Esophagus squamous epithelium (tissue), 5 donors: ENCODE measurements around the gene CPNE7. TPM values are rescaled to one million over a fixed set of nuclear protein-coding genes. Genes with fewer than 3 reads are reported as not detected.

Experiments used
- DNase-seq: peaks from one replicate; lab custom pipeline; 2025; lab: John Stamatoyannopoulos, UW
- H3K27ac ChIP-seq, 4 donors: fragments of 200-600 bp; sonication (generic); one replicate each; pipeline ENCODE4 v1.5.1; 2016 to 2019; ENCODE audit warnings: mild to moderate bottlenecking in 1 of 4
- H3K27me3 ChIP-seq, 4 donors: fragments of 200-600 bp; sonication (generic); 1 replicate in 3 of 4; 2 replicates in 1 of 4; pipeline versions ENCODE4 v1.5.1 to v1.6.0; 2017 to 2021; ENCODE audit warnings: antibody characterized with exemption in 1 of 4
- H3K36me3 ChIP-seq, 3 donors: fragments of 200-600 bp; sonication (generic); one replicate each; pipeline ENCODE4 v1.5.1; 2016 to 2019
- H3K4me1 ChIP-seq, 3 donors: fragments of 200-600 bp; sonication (generic); one replicate each; pipeline ENCODE4 v1.5.1; 2017 to 2019
- H3K4me3 ChIP-seq, 4 donors: fragments of 200-600 bp; sonication (generic); 1 replicate in 3 of 4; 2 replicates in 1 of 4; pipeline ENCODE4 v1.5.1; 2016 to 2019; ENCODE audit warnings: mild to moderate bottlenecking in 2 of 4, moderate library complexity in 1 of 4
- H3K9me3 ChIP-seq, 3 donors: fragments of 200-600 bp; sonication (generic); one replicate each; pipeline ENCODE4 v1.5.1; 2016 to 2019
- POLR2A ChIP-seq, 4 donors: fragments of 450-650 bp; IDR thresholded peaks; one replicate each; pipeline ENCODE4 v1.6.1; 2017; ENCODE audit warnings: antibody characterized with exemption in 4 of 4, mild to moderate bottlenecking in 4 of 4, moderate library complexity in 3 of 4
- whole genome bisulfite sequencing, 2 donors: methylation state at CpG; one replicate each; pipeline ENCODE4 v1.1.5; 2018; 5-methylcytosine and 5-hydroxymethylcytosine counted together
- intact Hi-C: fragments of 100-400 bp; cut with DNase I; formaldehyde crosslinking; loops from one replicate; pipeline ENCODE4 v1.15.0; 2022
- total RNA-seq, 4 donors: library from RNA; depleted of rRNA; stranded (reverse); fragments of >200 nt; gene quantifications; one replicate each; pipeline ENCODE4 v1.1.0, GENCODE V29; 2016
- TF ChIP-seq, protein P1 (sequence below), 6 experiments: fragments of 450-650 bp in 4 of 6; fragments of 200-600 bp in 2 of 6; sonication (generic) in 2 of 6; IDR thresholded peaks; one replicate each; pipeline ENCODE4 v1.5.1; 2016 to 2019; ENCODE audit warnings: antibody characterized with exemption in 6 of 6, mild to moderate bottlenecking in 4 of 6, moderate library complexity in 4 of 6
- donor health status: DM: yes; HTN: yes; CAD: no.

The CPNE7 gene
- total RNA-seq, 4 donors from 2014 or later = 0.45 to 2.9 (median 2.1) TPM

DNA sequence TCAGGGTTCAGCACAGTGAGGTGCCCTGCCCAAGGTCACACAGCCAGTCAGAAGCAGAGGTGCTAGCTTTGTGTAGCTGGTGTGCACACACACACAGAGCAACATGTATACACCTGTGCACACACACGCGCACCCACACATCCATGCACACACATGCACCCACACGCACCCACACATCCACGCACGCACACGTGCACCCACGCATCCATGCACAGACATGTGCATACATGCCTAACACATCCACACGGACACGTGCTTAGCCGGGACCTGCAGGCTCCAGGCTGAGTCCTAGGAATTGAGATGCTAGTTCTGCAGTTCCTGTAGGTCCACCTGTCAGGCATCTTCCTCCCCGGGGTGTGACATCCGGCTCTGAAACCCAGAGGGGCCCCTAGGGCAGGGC, 24.9 kb downstream of the CPNE7 start:
- peaks cover 0 to 20% (median 0%) of the 10 kb centered on the region in 4 donors for H3K27me3 ChIP-seq
- peaks cover 17 to 37% (median 31%) of the 10 kb centered on the region in 3 donors for H3K4me1 ChIP-seq
- no peak for TF ChIP-seq POLR2A (IDR thresholded peaks at IDR 0.05)
- TF ChIP-seq, protein P1, sequence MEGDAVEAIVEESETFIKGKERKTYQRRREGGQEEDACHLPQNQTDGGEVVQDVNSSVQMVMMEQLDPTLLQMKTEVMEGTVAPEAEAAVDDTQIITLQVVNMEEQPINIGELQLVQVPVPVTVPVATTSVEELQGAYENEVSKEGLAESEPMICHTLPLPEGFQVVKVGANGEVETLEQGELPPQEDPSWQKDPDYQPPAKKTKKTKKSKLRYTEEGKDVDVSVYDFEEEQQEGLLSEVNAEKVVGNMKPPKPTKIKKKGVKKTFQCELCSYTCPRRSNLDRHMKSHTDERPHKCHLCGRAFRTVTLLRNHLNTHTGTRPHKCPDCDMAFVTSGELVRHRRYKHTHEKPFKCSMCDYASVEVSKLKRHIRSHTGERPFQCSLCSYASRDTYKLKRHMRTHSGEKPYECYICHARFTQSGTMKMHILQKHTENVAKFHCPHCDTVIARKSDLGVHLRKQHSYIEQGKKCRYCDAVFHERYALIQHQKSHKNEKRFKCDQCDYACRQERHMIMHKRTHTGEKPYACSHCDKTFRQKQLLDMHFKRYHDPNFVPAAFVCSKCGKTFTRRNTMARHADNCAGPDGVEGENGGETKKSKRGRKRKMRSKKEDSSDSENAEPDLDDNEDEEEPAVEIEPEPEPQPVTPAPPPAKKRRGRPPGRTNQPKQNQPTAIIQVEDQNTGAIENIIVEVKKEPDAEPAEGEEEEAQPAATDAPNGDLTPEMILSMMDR (IDR thresholded peaks at IDR 0.05) = no peak
- no peaks in the 10 kb centered on the region for H3K9me3 ChIP-seq
- H3K4me3 ChIP-seq = no peak overlapping the region
- intact Hi-C loops = no loop called here
- DNase-seq = no peak
- WGBS, 2 donors = 25 to 44% methylated on average over 2 to 8 of the region's 12 CpGs
- H3K36me3 ChIP-seq = no peaks in the 10 kb centered on the region
- H3K27ac ChIP-seq = peak overlapping the region in 1 of 4 donors; percentile 71

DNA sequence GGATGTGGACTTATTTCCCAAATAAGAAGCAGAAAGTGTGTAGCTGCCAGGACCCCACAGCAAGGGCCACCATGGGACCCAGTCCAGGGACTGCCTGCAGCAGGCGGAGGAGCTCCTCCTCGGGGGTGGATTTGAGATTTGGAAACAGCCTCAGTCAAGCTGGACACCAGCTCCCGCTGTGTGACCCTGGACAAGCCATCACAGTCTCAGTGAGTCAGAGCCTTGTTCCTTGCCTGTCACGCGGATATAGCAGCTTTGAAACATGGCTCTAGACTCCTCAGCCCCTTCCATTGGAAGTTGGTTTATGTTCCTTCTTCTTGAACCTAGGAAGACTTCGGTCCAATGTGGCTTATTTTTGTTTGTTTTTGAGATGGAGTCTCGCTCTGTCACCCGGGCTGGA, 25.4 kb downstream of the CPNE7 start:
- peaks cover 17 to 37% (median 31%) of the 10 kb centered on the region in 3 donors for H3K4me1 ChIP-seq
- no peak for DNase-seq
- no peaks in the 10 kb centered on the region for H3K36me3 ChIP-seq
- no peak for TF ChIP-seq POLR2A (IDR thresholded peaks at IDR 0.05)
- peaks cover 0 to 26% (median 0%) of the 10 kb centered on the region in 4 donors for H3K27me3 ChIP-seq
- H3K27ac ChIP-seq = no peak overlapping the region
- no peaks in the 10 kb centered on the region for H3K9me3 ChIP-seq
- no peak overlapping the region for H3K4me3 ChIP-seq
- WGBS, 2 donors = 58 to 71% methylated on average over 7 to 8 of the region's 8 CpGs
- intact Hi-C loops = no loop called here

DNA sequence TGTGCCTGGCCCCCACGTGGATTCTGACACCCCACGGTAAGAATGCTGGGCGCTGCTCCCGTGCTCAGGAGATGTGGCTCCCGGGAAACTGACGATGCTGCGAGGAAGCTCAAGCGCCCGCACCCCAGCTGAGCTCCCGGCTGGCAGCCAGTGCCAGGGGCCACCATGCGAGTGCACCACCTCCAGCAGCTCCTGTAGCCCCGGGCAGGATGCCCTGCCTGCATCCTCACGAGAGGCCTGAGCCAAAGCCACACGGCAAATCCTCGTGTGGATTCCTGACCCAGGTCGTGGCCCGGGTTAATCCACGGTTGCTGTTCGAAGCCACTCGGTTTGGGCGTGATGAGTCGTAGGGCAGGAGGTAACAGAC, 26.3 kb downstream of the CPNE7 start:
- DNase-seq = no peak
- no peaks in the 10 kb centered on the region for H3K9me3 ChIP-seq
- no CpG with 5 or more reads among the region's 22 CpGs for WGBS, 2 donors
- TF ChIP-seq, protein P1 (IDR thresholded peaks at IDR 0.05) = no peak
- no peak for TF ChIP-seq POLR2A (IDR thresholded peaks at IDR 0.05)
- H3K27me3 ChIP-seq = peaks cover 0 to 27% (median 0%) of the 10 kb centered on the region in 4 donors
- H3K4me3 ChIP-seq = peak overlapping the region in 1 of 4 donors; percentile 47
- peaks cover 17 to 37% (median 31%) of the 10 kb centered on the region in 3 donors for H3K4me1 ChIP-seq
- H3K27ac ChIP-seq = no peak overlapping the region
- intact Hi-C loops = no loop called here
- no peaks in the 10 kb centered on the region for H3K36me3 ChIP-seq

DNA sequence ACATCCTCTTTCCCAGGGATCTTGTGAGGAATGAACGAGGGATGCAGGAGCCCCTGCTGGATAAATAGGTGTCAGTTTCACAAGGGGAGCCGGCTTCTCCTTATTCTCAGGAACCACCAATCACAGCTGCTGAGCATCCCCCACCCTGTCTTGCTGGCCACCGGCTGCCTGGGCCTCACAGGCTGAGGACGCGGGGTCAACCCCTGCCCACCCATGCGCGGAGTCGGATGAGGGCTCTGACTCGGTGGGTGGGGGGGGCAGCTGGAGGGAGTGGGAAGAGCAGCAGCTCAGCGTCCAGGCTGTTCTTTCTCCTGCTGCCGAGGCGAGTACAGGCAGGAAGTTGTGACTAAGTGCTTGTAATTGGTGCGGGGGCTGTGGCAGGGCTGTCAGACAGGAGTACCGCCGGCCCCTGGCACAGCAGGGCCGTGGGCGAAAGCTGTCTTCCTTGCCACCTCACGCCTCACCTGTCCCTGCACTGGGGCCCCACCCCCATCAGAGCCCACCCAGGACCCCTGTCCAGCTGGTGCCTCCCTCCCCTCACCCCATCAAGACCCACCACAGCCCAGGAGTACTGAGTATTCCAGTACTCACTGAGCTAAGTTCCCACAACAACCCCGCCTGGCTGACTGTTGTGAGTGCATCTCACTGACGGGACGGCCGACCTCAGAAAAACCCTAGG, 26.9 kb downstream of the CPNE7 start:
- Histone ChIP-seq H3K27me3 (peaks cover 0 to 27% (median 0%) of the 10 kb centered on the region in 4 donors), H3K4me1 (peaks cover 17 to 37% (median 31%) of the 10 kb centered on the region in 3 donors), H3K4me3 (peak overlapping the region in 1 of 4 donors; percentile 47), H3K36me3 (no peaks in the 10 kb centered on the region), H3K27ac (no peak overlapping the region), H3K9me3 (no peaks in the 10 kb centered on the region)
- intact Hi-C loops = no loop called here
- TF ChIP-seq, protein P1 (IDR thresholded peaks at IDR 0.05) = no peak
- TF ChIP-seq POLR2A (IDR thresholded peaks at IDR 0.05) = no peak
- 0% methylated on average over 6 of the region's 22 CpGs; no CpG with 5 or more reads in 1 of the 2 donors for WGBS, 2 donors
- no peak for DNase-seq

DNA sequence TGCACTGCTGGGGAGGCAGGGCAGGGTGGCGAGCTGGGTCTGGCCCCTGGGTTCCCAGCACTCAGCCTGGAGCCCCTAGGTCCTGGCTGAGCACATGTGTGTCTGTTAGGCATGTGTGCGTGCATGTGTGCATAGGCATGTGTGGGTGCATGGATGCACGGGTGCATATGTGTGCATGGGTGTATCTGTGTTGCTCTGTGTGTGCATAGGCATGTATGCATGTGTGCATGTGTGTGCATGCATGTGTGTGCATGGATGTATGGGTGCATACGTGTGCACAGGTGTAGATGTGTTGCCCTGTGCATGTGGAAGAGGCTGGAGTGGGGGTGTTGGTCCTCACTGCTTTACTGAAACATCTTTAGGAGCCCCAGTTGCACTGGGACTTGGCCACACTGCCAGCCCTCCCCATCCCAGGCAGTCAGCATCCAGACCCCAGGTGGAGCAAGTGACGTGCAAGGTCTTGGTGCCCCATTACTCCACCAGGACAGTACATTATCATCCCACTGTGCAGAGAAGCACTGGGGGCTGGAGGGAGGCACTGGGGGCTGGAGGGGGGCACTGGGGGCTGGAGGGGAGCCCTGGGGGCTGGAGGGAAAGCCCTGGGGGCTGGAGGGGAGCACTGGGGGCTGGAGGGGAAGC, 27.5 kb downstream of the CPNE7 start:
- H3K9me3 ChIP-seq = no peaks in the 10 kb centered on the region
- H3K27ac ChIP-seq = no peak overlapping the region
- WGBS, 2 donors = 33% methylated on average over 1 of the region's 5 CpGs
- no peak for DNase-seq
- no peaks in the 10 kb centered on the region for H3K36me3 ChIP-seq
- H3K4me3 ChIP-seq = no peak overlapping the region
- peaks cover 0 to 27% (median 0%) of the 10 kb centered on the region in 4 donors for H3K27me3 ChIP-seq
- intact Hi-C loops = no loop called here
- H3K4me1 ChIP-seq = peaks cover 17 to 37% (median 31%) of the 10 kb centered on the region in 3 donors
- TF ChIP-seq, protein P1 (IDR thresholded peaks at IDR 0.05) = no peak
- no peak for TF ChIP-seq POLR2A (IDR thresholded peaks at IDR 0.05)
